Stimulated activated CD8-positive, alpha-beta memory T cell treated with anti-CD3 and anti-CD28 coated beads, Interleukin-2, amount 100 ng/mL, for 48 hours (primary cell): ENCODE data around the gene SUSD2.
"Not testable (repeated sequence)": the region's sequence is repeated elsewhere in the genome, so short reads cannot be mapped to it uniquely, and the experiment has no call there.

Experiments
- DNase-seq, 2 donors: peaks; one replicate each; pipeline ENCODE4 v3.0.0-alpha.2; 2020; ENCODE audit warnings: low read depth in 2 of 2

Gene SUSD2

GRCh38 chr22:24181088-24181995, at the start of gene SUSD2:
SUSD2 (plus strand) TSS chr22:24181487; CDS start chr22:24181520, 33 bp downstream.
- no peak for DNase-seq

GRCh38 chr22:24133187-24133965, 47.9 kb upstream of the SUSD2 start:
- no peak for DNase-seq

- peak; percentile 42 to 49 for DNase-seq
Observed at GRCh38 chr22:24134090-24134846, 47.0 kb upstream of the SUSD2 start.

- DNase-seq = not testable (repeated sequence)
Observed at GRCh38 chr22:24136533-24136932, 44.8 kb upstream of the SUSD2 start.

GRCh38 chr22:24137595-24137994, 43.7 kb upstream of the SUSD2 start:
- no peak for DNase-seq

- no peak for DNase-seq
Observed at GRCh38 chr22:24138649-24139420, 42.5 kb upstream of the SUSD2 start.

- no peak for DNase-seq
Observed at GRCh38 chr22:24140357-24140756, 40.9 kb upstream of the SUSD2 start.

GRCh38 chr22:24141586-24141985, 39.7 kb upstream of the SUSD2 start:
- DNase-seq = no peak

- no peak for DNase-seq
Observed at GRCh38 chr22:24142241-24142640, 39.0 kb upstream of the SUSD2 start.

- DNase-seq = no peak
Observed at GRCh38 chr22:24142831-24143230, 38.5 kb upstream of the SUSD2 start.

GRCh38 chr22:24144056-24144777, 37.1 kb upstream of the SUSD2 start:
- no peak for DNase-seq

- no peak for DNase-seq
Observed at GRCh38 chr22:24144778-24145085, 36.6 kb upstream of the SUSD2 start.

- no peak for DNase-seq
Observed at GRCh38 chr22:24145446-24146193, 35.7 kb upstream of the SUSD2 start.

GRCh38 chr22:24146194-24146616, 35.1 kb upstream of the SUSD2 start:
- no peak for DNase-seq

- DNase-seq = no peak
Observed at GRCh38 chr22:24146791-24147353, 34.4 kb upstream of the SUSD2 start.

GRCh38 chr22:24147666-24148065, 33.6 kb upstream of the SUSD2 start:
- no peak for DNase-seq

- no peak for DNase-seq
Observed at GRCh38 chr22:24148266-24149197, 32.8 kb upstream of the SUSD2 start.

GRCh38 chr22:24149198-24149590, 32.1 kb upstream of the SUSD2 start:
- no peak for DNase-seq

GRCh38 chr22:24153353-24153752, 27.9 kb upstream of the SUSD2 start:
- no peak for DNase-seq
